ENCODE measurements around the gene WDR70. TPM values are rescaled to one million over a fixed set of nuclear protein-coding genes. Genes with fewer than 3 reads are reported as not detected.

The WDR70 gene
- total and polyA plus RNA-seq, 10 of the 15 experiments (the other 5 are each of a cell fraction or from before 2014, with no cell fraction given), result 10.9 to 33.6 (median 29.1) TPM

GRCh38 chr5:37717613-37718431 is 338.7 kb downstream of the WDR70 start (continued):
- no peak for TF ChIP-seq CEBPZ (IDR thresholded peaks at IDR 0.05; ENCODE audit: low read depth, low read length)
- TF ChIP-seq, protein P1, sequence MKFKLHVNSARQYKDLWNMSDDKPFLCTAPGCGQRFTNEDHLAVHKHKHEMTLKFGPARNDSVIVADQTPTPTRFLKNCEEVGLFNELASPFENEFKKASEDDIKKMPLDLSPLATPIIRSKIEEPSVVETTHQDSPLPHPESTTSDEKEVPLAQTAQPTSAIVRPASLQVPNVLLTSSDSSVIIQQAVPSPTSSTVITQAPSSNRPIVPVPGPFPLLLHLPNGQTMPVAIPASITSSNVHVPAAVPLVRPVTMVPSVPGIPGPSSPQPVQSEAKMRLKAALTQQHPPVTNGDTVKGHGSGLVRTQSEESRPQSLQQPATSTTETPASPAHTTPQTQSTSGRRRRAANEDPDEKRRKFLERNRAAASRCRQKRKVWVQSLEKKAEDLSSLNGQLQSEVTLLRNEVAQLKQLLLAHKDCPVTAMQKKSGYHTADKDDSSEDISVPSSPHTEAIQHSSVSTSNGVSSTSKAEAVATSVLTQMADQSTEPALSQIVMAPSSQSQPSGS (IDR thresholded peaks at IDR 0.05; ENCODE audit: low read length), result no peak
- no peak for TF ChIP-seq RBBP5 (conservative IDR thresholded peaks at IDR 0.05)
- TF ChIP-seq SUPT20H (IDR thresholded peaks at IDR 0.05; ENCODE audit: borderline replicate concordance, control insufficient read depth, low read depth, low read length), result no peak
- TF ChIP-seq MEF2A (IDR thresholded peaks at IDR 0.05; ENCODE audit: insufficient read depth, low read depth, low read length), result no peak
- no peak for TF ChIP-seq FOXK2 (IDR thresholded peaks at IDR 0.05)
- TF ChIP-seq E2F8 (IDR thresholded peaks at IDR 0.05; ENCODE audit: low read depth, partially characterized antibody), result no peak
- no peak for TF ChIP-seq DPF2 (IDR thresholded peaks at IDR 0.05)
- TF ChIP-seq KLF5 (IDR thresholded peaks at IDR 0.05; ENCODE audit: partially characterized antibody), result no peak
- TF ChIP-seq MTA2 (IDR thresholded peaks at IDR 0.05; ENCODE audit: low read depth), result no peak
- TF ChIP-seq, protein P2, sequence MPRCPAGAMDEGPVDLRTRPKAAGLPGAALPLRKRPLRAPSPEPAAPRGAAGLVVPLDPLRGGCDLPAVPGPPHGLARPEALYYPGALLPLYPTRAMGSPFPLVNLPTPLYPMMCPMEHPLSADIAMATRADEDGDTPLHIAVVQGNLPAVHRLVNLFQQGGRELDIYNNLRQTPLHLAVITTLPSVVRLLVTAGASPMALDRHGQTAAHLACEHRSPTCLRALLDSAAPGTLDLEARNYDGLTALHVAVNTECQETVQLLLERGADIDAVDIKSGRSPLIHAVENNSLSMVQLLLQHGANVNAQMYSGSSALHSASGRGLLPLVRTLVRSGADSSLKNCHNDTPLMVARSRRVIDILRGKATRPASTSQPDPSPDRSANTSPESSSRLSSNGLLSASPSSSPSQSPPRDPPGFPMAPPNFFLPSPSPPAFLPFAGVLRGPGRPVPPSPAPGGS (IDR thresholded peaks at IDR 0.05; ENCODE audit: borderline replicate concordance, insufficient read depth, low read depth, low read length, poor library complexity, severe bottlenecking), result no peak

All from GM12878 (cell line).